Stimulated activated CD4-positive, alpha-beta T cell treated with anti-CD3 and anti-CD28 coated beads, Interleukin-12 subunit alpha, Interleukin-12 subunit beta, amount 100 ng/mL, for 4 hours (primary cell): ENCODE results near the gene ALPL.

Experiments used
- DNase-seq: peaks from one replicate; pipeline ENCODE4 v3.0.0-alpha.2; 2020

Gene ALPL

DNA sequence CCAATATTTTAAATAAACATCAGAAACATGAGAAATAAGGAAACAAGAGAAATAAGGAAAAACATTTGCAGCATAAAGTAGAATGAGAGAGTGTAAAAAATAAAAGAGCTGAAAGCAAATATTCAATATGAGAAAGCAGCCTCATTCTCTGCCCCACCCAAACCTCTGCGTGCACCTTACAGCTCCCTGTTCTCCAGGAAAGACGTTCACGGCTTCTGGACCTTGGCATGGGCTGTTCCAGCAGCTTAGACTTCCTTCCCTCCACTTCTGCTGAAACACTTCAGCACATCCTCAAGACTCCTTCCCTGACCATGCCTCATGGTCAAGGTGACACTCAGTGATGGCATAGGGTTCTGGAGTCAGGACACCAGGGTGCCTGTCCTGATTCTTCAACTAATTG lies 23.3 kb downstream of the ALPL start:
- no peak for DNase-seq

DNA sequence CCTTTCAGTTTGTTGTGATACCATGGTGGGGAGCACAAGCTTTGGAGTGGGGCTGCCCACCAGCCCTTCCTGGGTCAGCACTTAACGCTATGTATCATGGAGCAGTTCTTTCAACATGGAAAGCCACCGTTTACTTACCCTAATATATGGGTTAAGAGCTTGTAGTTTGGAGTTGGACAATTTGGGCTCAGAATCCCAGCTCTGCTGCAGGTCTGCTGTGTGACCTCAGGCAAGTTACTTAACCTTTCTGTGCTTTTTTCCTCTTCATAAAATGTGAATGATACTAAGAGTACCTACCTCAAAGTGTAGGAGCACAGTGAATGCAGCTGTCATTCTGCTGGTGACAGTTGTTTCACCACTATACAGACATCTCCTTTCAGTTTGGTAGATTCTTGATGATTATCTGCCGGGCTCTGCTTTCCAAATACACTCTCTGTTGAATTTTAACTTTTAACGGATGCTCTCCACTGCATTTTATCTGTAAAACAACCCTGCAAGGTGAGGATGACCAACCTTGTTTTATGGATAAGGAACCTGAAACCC lies 23.8 kb downstream of the ALPL start:
- no peak for DNase-seq

DNA sequence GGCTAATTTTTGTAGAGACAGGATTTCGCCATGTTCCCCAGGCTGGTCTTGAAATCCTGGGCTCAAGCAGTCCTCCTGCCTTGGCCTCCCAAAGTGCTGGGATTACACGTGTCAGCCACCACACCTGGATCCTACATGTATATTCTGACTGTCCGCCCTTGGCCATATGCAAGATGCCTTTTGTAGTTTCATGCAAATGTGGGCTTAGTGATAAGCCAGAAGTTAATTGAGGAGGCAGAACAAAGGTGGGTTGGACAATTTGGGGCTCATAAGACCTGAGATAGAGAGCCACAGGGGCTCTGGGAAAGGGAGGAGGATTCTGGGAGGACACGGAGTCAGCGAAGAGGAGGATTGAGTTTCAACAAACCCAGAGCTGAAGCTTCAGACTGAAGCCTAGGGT lies 24.9 kb downstream of the ALPL start:
- no peak for DNase-seq

DNA sequence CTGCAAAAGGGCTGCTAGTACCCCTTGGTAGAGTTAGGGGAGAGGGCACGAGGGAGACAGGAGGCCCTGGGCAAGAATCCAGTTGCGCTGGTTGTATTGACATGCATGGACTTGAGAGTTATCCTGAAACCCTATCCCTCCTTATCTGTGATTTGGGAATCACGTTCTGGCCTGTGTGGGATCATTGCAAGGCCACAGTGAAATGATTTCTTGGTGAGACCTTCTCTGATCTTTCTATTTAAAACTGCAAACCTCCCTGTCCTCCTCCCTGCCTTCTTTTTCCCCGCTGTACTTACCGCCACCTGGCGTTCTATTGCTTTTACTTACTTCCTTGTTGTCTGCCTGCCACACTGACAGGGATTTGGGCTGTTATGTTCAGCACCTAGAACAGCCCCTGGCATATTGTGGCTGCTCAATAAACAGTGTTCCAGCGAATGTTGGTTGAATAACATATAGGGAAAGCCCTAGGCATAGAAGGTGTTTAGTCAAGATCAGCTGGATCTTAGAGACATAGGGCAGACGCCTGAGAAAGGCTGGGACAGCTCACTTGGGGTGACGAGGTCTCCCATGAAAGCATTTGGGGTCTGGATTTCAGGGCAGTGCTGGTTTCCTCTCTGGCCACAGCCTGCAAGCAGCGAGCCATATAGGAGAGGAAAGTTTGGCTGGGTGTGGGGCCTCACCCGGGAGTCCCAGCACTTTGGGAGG lies 25.6 kb downstream of the ALPL start:
- no peak for DNase-seq

DNA sequence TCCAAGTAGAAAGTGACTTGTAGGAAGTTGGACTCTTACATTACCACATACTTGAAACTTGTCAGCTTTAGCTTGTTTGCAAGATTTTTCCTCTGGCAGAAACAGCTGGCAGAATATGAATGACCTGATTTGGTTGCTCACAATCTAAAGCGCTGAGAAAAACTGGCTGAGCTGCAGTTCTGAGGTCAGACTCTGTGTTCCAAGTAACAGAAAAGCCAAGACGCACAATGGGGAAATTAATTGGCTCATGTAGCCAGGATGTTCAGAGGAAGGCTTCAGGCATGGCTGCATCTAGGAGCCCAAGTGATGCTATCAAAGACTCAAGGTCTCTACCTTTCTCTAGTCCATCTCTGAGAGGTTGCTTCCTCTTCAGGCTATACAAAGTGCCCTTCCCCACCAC lies 27.0 kb downstream of the ALPL start:
- no peak for DNase-seq

DNA sequence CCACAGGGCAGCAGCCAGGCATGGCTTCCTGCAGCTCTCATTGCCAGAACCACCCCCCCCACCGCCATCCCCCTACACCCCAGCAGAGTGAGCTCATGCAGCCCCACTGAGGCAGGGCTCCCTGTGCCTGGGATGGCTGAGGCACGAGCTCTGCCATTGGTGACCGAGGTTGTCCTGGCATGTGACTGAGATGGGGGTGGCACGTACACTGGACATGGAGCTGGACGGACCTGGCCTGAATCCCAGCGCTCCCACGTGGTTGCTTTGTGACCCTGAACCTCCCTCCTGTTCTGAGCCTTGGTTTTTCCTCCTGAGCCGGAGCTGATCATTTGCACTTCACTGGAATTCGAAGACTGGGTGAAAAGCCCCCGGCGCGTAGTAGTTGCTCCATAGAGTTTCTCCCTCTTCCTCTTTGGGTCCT lies 28.3 kb downstream of the ALPL start:
- DNase-seq: no peak

DNA sequence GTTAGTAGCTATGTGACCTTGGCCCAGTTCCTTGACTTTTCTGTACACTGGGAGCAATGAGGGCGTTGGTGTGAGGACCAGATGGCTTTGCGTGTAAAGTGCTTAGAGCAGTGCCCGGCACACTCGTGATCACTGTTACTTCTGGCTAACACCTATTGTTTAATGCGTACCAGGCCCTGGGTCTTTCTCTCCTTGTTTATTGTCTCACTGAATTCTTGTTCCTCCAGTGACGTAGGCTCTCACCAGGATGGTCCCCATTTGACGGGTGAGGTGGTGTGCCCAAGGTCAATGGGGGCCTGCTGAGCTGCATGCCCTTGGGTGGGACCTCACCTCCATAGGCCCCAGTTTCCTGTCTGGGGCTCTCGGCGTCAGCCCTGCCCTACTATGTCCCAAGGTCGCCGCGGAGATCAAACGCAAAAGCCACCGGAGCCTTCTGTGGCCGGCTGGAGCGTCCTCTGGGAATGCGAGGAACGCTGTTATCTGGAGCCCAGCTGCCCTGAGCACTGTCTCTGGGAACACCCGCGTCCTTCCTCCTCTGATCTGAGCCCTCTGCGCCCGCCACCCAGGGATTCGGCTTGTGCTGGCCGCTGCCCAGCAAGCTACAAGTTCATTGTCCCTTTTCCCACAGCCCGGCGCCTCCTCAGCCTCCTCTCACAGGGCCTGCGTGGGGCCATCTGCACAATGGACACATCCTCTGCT lies 28.9 kb downstream of the ALPL start:
- DNase-seq: no peak

DNA sequence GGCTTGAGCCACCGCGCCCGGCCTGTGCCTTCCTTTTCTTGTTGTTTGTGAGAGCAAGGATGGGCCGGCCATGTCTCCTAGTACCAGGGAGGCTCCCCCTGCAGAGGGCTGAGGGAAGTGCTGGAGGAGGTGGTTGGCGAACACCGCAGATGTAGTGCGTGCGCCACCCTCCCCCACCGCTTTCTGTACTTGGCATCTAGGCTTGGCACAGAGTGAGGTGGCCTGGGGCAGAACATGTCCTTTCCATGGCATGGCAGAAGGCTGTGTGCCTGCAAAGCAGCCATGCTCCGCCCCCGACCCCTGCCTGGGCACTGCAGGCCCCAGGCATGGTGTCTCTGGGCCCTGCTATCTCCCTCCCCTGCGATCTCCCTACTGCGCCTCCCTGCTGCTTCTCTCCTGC lies 30.7 kb downstream of the ALPL start:
- DNase-seq: no peak

DNA sequence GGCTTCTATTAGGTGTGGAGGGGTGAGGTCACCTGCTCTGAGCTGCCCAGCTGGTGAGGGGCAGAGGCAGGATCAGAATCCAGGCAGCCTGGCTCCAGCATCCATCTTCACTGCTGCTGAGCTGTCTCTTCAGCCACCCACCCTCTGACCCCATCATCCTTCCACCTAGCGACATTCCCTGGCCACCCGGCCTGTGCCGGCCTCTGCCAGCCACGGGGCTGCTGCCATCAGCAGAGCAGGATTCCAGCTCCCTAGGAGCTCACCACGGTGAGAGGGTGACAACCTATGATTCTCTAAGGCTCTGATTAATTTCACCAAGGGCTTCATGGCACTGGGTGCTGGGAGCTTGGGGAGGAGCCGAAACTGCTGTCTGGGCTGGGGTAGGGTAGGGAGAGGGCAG lies 32.1 kb downstream of the ALPL start:
- no peak for DNase-seq

DNA sequence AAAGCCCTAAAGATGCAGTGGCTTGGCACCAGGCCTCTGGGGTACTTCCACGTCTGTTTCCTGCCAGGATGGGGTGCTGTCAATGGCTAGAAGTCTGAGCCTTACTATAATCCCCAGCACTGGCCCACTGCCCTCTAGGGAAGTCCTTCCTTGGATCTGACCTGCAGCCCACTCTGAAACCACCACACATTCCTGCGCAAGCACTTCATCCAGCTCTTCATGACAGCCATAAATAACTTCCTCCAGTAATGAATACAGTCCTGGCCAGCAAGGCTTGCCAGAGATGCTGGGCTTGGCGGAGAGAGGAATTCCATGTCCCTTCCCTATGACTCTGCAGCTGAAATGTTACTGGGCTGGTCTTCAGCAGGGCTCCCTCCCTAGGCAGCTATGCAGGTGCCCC lies 32.6 kb downstream of the ALPL start:
- DNase-seq: no peak

DNA sequence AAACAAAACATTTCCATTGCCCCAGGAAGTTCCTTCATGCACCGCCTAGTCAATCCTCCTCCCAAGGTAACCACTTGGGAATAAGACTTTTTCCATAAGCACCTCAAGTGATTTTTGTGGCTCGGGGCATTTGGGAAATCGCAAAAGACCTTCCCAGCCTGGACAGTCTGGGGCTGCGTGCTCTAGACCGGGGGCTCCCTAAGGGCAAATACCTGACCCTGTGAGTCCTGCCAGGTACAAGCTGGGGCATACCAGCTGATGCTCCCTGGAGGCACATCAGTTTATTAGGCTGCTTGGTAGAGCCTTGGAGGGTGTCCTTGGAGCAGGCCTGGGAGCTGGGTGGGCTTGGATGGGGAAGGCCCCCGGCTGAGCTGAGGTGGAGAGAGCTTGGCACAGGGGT lies 34.4 kb downstream of the ALPL start:
- DNase-seq: no peak

DNA sequence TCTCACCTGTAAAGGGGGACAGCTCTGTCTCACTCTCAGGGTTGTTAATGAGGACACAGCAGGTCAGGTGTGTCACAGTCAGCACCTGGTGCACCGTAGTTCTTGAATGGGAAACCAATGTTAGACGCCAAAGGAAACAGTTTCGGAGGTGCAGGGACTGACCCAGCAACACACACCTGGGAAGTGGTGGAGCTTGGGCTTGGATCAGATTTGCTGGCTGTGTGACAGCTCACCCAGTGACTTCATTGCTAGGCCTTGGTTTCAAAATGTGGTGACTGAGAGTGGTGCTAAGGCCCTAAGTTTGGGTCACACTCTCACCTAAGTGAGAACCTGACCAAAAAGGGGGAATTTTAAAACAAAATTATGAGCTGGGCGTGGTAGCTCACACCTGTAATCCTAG lies 34.9 kb downstream of the ALPL start:
- no peak for DNase-seq

DNA sequence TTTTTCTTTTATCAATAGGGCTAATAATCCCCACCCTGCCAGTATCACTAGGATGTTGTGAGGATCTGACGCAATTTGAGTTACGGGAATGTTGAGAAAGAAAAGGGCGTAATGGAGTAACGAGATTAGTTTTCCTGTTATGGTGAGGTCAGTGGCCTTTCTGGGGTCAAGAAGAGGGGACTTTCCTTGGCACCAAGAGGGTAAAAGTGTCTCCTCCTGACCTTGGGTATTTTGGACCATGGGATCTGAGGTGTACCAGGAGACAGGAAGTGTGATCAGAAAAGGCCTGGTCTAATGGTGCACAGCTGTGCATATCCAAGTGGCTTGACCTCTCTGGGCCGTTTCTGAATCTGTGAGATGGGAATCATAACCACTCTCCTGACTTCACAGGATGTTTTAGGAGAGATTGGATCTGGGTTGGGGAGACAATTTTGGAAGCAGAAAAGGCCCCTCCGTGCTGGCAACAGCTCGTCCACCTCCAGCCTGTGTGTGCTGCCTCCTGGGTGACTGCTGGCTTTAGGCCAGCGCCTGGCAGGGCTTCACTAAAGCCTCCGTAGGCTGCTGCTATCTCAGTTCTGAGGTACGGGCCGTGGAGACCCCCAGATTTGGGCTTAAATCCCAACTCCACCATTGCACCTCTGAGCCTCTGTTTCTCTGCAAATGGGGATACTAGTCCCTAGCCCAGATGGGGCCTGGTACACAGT lies 37.1 kb downstream of the ALPL start:
- DNase-seq: no peak

DNA sequence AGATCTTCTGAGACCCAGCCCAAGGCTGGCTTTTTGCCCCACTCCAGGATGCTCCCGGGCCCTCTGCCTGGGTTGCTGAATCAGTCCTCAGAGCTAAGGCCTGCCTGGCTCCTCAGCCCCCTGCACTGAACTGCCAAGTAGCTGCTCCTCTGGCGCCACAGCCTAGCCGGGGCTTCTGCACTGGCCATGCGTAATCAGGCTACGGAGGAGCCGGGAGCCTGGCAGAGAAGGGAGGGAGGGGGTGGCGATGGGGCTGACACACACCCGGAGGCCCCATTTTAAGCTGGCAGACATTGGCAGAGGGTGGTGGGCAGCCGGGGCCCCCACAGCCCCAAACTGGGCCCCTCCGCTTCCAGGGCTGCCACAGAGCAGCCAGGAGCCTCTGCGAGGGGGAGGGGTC lies 38.7 kb downstream of the ALPL start:
- no peak for DNase-seq

DNA sequence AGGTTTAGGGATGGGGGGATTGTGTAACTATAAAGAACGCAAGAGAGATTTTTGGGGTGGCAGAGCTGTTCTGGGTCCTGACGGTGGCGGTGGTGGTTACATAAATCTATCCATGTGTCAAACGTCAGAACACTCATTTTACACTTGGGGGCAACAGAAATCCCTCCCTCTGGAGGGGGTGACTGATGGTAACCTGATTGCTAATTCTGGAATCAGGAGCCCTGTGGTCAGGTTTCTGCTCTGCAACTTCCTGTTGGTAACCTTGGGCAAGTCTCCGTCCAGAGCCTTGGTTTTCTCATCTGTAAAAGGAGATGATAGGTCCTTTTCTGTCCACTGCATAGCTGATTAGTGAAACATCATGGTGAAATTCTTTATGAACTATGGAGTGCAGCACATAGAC lies 40.9 kb downstream of the ALPL start:
- DNase-seq: no peak

DNA sequence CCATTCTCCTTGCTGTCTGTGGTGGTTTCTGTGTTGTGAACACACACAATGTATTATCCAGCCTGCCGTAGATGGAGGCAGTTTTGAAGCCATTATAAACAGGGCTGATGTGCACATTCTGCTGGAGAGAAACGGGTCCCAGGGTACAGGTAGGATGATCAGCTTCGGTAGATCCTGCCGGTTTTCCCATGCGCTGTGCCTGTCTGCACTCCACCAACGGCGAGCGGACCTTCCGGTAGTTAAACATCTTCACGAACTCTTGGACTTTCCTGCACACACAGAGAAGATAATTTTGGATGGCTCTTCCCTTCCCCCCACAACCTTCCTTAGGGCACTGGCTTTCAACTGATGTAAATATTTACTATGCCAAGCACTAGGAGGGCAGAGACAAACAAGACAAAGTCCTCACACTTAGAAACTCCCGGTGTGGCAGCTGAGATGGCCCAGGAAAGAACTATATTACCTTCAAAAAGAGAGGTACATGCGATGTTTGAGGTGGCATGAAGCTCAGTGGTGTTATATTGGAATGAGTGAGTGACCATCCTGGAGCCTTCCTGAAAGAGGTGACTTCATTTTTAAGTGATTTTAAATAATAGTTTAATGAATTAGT lies 41.7 kb downstream of the ALPL start:
- no peak for DNase-seq

DNA sequence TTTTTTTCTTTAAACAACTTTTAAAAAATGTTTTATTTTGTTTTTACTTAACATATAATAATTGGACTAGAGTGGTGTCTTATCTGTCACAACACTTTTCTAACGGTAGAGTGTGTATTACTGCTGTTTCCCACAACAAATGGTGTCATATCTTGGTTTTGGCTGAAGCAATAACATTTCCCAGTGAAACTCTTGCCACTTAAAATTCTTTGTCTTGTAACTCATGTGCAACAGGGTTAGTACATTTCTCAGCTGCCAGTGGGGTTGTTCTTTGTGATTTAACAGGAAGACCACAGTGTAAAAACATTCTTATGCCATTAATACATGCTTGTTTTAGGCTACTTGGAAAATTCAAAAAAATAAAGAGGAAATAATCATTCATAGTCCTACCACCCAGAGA lies 43.5 kb downstream of the ALPL start:
- DNase-seq: no peak

DNA sequence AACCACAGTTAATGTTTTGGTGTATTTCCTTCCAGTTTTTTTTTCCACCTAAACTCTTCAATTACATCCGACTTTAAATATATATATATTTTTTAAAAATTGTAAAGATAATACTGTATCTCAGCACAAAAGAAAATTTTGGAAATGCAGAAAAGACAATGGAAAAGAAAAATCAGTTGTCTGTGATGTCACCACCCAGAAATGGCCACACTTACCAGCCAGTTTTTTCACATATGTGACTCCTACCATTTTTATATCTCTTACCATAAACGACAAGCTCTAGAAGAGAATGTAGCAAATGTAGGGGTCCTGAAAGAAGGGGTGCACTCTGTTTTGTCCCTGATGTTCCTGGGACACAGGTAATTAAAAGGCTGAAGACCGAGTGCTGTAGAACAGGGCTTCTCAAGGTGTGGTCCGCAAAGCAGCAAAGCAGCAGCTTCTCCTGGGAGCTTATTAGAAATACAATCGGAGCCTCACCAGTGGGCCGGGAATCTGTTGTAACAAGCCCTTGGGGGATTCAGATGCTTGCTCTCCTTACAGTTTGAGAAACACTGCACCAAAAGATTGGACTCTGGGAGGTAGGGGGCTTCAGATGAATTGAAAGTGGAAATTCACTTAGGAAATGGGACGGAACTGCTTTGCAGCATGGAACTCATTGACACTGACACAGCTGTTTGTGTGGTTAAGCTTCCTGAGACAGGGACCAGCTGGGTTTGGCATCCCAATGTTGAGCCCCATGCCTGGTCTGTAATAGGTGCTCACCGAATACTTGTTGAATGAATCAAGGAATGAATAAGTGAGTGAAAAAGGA lies 44.1 kb downstream of the ALPL start:
- DNase-seq: no peak

DNA sequence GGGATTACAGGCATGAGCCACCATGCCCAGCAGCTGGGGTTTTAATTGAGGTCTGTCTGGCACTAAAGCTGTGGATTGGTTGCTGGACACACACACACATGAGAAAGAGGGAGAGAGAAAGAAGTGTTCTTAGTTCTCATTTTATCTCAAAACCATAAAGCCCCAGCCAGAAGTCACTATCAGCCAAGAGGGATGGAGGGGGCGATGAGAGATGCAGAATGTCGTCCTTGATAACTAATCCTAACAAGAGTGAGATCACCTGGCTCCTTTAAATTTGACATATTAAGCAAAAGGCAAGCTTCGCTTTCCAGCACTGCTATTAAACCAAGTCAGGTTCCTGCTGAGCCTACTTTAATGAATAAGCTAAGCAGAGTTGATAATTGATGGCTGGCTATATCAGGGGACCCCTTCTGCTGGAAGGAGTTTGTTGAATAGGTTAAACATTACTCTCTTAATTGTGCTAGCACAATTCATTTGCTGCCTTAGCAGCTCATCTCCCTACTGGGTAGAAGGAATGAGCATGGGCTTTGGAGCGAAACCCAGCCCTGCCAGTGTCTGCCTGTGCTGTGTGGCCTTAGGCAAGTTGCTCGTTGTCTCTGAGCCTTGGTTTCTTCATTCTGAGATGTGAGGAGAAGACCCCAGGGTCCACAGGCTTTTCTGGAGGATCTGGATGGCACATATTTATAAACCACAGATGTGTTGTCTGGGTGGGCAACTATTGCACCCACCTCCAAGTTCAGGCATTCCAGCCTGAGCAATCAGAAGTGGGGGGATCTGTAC lies 50.8 kb downstream of the ALPL start:
- no peak for DNase-seq

DNA sequence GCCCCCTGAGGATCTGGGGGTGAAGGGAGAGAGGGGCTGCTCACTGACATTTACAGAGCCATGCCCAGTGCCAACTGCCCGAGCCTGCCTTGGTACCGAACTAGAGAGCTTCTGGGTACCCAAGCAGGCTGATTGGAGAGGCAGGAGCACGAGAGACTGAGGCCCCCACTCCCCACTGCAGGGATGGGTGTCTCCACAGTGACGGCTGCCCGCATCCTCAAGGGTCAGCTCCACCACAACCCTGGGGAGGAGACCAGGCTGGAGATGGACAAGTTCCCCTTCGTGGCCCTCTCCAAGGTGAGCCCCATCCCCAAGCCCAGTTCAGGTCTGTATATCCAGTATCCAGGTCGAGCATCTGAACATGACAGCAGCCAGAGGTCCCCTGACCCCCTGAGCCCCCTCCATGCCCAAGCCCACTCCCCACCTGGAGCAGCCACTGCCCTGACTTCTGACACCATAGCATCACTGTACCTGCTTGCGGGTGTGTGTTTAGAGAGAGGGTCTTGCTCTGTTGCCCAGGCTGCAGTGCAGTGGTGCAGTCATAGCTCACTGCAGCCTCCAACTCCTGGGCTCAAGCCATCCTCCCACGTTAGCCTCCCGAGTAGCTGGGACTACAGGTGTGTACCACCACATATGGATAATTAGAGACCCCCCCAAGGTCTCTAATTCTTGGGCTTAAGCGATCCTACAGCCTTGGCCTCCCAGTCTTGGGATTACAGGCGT lies 51.9 kb downstream of the ALPL start:
- no peak for DNase-seq

DNA sequence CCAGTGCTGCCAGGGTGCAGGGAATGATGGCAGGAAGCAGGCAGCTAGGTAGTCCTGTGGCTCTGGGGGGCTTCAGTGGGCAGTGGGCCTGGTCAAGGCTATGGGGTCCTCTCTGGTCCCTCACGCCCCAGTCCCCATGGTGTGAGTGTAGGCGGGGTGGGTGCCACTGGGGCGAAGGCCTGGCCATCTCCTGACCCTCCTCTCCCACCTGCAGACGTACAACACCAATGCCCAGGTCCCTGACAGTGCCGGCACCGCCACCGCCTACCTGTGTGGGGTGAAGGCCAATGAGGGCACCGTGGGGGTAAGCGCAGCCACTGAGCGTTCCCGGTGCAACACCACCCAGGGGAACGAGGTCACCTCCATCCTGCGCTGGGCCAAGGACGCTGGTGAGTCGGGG lies 53.7 kb downstream of the ALPL start:
- no peak for DNase-seq
